ENCODE measurements around the gene ANKRD63. TPM values are rescaled to one million over a fixed set of nuclear protein-coding genes. Genes with fewer than 3 reads are reported as not detected.

ANKRD63 gene
- total and polyA plus RNA-seq, 2 donors (not counting 1 experiment from before 2014, with no cell fraction given): not detected

DNA sequence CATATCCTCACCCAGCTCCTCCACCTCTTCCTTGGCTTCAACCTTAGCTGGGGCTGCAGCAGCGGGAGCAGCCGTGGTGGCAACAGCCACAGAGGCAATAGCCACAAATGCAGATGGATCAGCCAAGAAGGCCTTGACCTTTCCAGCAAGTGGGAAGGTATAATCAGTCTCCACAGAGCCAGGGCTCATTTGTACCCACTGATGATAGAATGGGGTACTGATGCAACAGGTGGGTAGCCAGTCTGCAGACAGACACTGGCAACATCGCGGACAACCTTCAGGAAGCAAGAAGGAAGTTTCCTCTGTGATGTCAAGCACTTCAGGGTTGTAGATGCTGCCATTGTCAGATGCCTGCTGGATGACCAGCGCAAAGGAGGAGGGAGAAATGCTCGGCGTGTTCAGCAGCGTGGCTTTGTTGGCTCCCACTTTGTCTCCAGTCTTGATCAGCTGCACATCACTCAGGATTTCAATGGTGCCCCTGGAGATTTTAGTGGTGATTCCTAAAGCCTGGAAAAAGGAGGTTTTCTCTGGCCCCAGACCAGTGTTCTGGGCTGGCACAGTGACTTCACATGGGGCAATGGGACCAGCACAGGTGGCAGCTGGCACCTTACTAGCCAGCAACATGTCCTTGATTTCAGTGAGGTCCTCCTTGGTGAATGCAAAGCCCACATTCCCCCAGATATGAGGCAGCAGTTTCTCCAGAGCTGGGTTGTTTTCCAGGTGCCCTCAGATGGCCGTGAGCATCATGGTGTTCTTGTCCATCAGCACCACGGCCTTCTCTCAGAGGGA lies 29.7 kb upstream of the ANKRD63 start:
- TF ChIP-seq EZH2 (IDR thresholded peaks at IDR 0.05; ENCODE audit: low read length, missing control alignments): no peak
- TF ChIP-seq, protein P1, sequence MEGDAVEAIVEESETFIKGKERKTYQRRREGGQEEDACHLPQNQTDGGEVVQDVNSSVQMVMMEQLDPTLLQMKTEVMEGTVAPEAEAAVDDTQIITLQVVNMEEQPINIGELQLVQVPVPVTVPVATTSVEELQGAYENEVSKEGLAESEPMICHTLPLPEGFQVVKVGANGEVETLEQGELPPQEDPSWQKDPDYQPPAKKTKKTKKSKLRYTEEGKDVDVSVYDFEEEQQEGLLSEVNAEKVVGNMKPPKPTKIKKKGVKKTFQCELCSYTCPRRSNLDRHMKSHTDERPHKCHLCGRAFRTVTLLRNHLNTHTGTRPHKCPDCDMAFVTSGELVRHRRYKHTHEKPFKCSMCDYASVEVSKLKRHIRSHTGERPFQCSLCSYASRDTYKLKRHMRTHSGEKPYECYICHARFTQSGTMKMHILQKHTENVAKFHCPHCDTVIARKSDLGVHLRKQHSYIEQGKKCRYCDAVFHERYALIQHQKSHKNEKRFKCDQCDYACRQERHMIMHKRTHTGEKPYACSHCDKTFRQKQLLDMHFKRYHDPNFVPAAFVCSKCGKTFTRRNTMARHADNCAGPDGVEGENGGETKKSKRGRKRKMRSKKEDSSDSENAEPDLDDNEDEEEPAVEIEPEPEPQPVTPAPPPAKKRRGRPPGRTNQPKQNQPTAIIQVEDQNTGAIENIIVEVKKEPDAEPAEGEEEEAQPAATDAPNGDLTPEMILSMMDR (conservative IDR thresholded peaks at IDR 0.05 in 1 of 2, IDR thresholded peaks at IDR 0.05 in 1 of 2; ENCODE audit: low read depth in 1 of 2, low read length in 2 of 2): no peak
- H3K27me3 ChIP-seq (ENCODE audit: control insufficient read depth, insufficient read depth, low read length): peaks cover 20% of the 10 kb centered on the region
- no peaks in the 10 kb centered on the region for H3K79me2 ChIP-seq (ENCODE audit: control insufficient read depth, insufficient read depth, low read length)
- no peak overlapping the region for H3K4me3 ChIP-seq (replicated peaks in 1 of 4; ENCODE audit: control extremely low read depth in 1 of 4, insufficient read depth in 1 of 4, low read depth in 3 of 4, low read length in 4 of 4)
- H3K9ac ChIP-seq (ENCODE audit: insufficient read depth, low read length): no peak overlapping the region
- no peak overlapping the region for H2AFZ ChIP-seq (ENCODE audit: low read length)
- H3K36me3 ChIP-seq (ENCODE audit: control insufficient read depth, insufficient read depth, low read length): no peaks in the 10 kb centered on the region
- peaks cover 2% of the 10 kb centered on the region for H3K4me1 ChIP-seq (ENCODE audit: control insufficient read depth, extremely low read depth, insufficient read depth, low read length)
- H4K20me1 ChIP-seq (ENCODE audit: control insufficient read depth, extremely low read depth, insufficient read depth, low read length): no peaks in the 10 kb centered on the region
- H3K4me2 ChIP-seq (ENCODE audit: extremely low read depth, insufficient read depth, low read length): no peak overlapping the region
- no peak overlapping the region for H3K27ac ChIP-seq (ENCODE audit: insufficient read depth, low read length)
- no peaks in the 10 kb centered on the region for H3K9me3 ChIP-seq (ENCODE audit: control insufficient read depth, insufficient read depth, low read depth, low read length)
- no peak for DNase-seq (ENCODE audit: low read depth in 2 of 2)

DNA sequence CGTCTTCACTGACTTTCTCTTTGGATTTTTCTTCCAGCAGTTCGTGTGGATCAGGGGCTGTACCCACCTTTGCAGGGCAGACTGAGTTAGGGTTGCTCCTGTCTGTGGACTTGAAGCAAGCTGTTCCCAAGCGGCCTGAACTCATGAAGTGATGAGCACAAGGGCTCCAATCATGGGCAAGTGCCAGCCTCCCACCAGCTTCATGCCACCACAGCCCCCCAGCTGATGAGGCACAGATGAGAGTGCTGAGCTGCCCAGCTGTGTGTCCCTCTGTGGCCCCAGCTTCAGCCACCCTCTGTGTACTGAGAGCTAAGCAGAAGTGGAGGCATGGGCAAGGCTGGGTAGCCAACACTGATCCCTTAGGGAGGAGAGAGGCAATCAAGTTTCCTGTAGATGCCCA lies 28.1 kb upstream of the ANKRD63 start:
- Histone ChIP-seq H3K27ac (ENCODE audit: insufficient read depth, low read length) (no peak overlapping the region), H3K79me2 (ENCODE audit: control insufficient read depth, insufficient read depth, low read length) (no peaks in the 10 kb centered on the region), H2AFZ (ENCODE audit: low read length) (no peak overlapping the region), H3K4me2 (ENCODE audit: extremely low read depth, insufficient read depth, low read length) (no peak overlapping the region), H3K9me3 (ENCODE audit: control insufficient read depth, insufficient read depth, low read depth, low read length) (no peaks in the 10 kb centered on the region), H3K9ac (ENCODE audit: insufficient read depth, low read length) (no peak overlapping the region), H3K4me3 (replicated peaks in 1 of 4; ENCODE audit: control extremely low read depth in 1 of 4, insufficient read depth in 1 of 4, low read depth in 3 of 4, low read length in 4 of 4) (no peak overlapping the region), H3K27me3 (ENCODE audit: control insufficient read depth, insufficient read depth, low read length) (peaks cover 24% of the 10 kb centered on the region), H4K20me1 (ENCODE audit: control insufficient read depth, extremely low read depth, insufficient read depth, low read length) (no peaks in the 10 kb centered on the region), H3K4me1 (ENCODE audit: control insufficient read depth, extremely low read depth, insufficient read depth, low read length) (peaks cover 2% of the 10 kb centered on the region), H3K36me3 (ENCODE audit: control insufficient read depth, insufficient read depth, low read length) (no peaks in the 10 kb centered on the region)
- no peak for DNase-seq (ENCODE audit: low read depth in 2 of 2)
- TF ChIP-seq, protein P1 (conservative IDR thresholded peaks at IDR 0.05 in 1 of 2, IDR thresholded peaks at IDR 0.05 in 1 of 2; ENCODE audit: low read depth in 1 of 2, low read length in 2 of 2): no peak
- TF ChIP-seq EZH2 (IDR thresholded peaks at IDR 0.05; ENCODE audit: low read length, missing control alignments): no peak

DNA sequence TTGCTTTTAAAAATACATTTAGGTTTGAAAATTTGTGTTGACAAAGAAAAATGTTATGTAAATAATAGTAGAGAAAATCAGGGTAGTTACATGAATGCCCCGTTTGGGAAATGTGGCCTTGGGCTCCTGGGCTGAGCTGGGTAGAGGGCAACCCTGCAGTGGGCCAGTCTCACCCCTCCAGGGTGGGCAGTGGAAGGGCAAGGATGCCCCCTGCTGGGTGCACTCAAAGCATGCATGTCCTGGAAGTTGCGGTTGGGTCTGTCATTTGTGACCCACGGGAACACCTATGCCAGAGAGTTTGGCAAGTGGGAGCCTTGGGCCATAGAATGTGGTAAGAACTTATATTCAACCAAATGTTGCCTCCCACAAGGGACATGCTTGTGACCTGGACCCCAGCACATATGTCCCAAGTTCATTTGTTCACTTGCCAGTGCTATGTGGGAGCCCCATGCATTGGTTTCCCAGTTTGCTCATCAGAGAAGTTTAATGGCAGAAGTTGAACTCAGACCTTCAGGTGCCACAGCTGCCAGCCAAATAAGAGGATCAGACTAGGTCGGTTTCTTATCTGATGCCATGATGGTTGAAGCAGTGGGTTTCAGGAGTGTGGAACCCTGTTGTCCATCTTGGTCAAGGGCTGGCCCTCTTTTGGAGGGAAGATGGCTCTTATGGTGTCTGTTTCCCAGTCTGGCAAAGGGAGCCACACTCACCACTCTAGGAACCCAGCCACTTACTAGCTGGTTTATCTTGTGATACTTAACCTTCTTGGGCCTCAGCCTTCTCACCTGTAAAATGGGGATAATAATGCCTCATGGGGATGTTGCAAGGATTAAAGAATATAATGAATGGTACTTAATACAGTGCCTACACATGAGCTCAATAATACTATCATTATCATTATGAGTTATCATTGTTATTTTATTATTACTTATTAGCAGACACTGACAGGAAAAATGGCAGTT lies 27.4 kb upstream of the ANKRD63 start:
- Histone ChIP-seq H2AFZ (ENCODE audit: low read length) (no peak overlapping the region), H3K79me2 (ENCODE audit: control insufficient read depth, insufficient read depth, low read length) (no peaks in the 10 kb centered on the region), H3K36me3 (ENCODE audit: control insufficient read depth, insufficient read depth, low read length) (no peaks in the 10 kb centered on the region), H3K9ac (ENCODE audit: insufficient read depth, low read length) (no peak overlapping the region), H3K27ac (ENCODE audit: insufficient read depth, low read length) (no peak overlapping the region), H3K9me3 (ENCODE audit: control insufficient read depth, insufficient read depth, low read depth, low read length) (no peaks in the 10 kb centered on the region), H3K4me2 (ENCODE audit: extremely low read depth, insufficient read depth, low read length) (no peak overlapping the region), H3K4me1 (ENCODE audit: control insufficient read depth, extremely low read depth, insufficient read depth, low read length) (peaks cover 2% of the 10 kb centered on the region), H3K4me3 (replicated peaks in 1 of 4; ENCODE audit: control extremely low read depth in 1 of 4, insufficient read depth in 1 of 4, low read depth in 3 of 4, low read length in 4 of 4) (no peak overlapping the region), H3K27me3 (ENCODE audit: control insufficient read depth, insufficient read depth, low read length) (peaks cover 29% of the 10 kb centered on the region), H4K20me1 (ENCODE audit: control insufficient read depth, extremely low read depth, insufficient read depth, low read length) (no peaks in the 10 kb centered on the region)
- peak in 1 of 2 donors; percentile 42 for DNase-seq (ENCODE audit: low read depth in 2 of 2)
- no peak for TF ChIP-seq EZH2 (IDR thresholded peaks at IDR 0.05; ENCODE audit: low read length, missing control alignments)
- TF ChIP-seq, protein P1 (conservative IDR thresholded peaks at IDR 0.05 in 1 of 2, IDR thresholded peaks at IDR 0.05 in 1 of 2; ENCODE audit: low read depth in 1 of 2, low read length in 2 of 2): peak; percentile 58 to 83

Measured in fibroblast of lung (primary cell).